Measurements from ENCODE around the gene PTPRE.
A peak's percentile ranks its signal among the peaks of the same experiment; 100 is the strongest.

PTPRE gene

DNA sequence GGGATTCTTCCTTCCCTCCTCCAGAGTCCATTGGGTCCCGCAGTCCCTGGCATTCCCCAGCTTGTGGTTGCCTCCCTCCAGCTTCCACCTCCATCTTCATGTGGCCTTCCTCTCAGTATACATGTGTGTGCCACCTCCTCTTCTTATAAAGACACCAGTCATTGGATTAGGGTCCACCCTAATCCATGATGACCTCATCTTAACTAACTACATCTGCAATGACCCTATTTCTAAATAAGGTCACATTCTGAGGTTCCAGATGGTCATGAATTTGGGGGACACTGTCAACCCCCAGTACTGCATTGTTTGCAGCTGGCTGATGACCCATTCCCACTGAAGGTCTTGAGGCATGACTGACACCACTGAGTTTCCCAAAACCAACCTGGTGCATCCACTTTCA, 99.0 kb downstream of the PTPRE start:
- DNase-seq = no peak

DNA sequence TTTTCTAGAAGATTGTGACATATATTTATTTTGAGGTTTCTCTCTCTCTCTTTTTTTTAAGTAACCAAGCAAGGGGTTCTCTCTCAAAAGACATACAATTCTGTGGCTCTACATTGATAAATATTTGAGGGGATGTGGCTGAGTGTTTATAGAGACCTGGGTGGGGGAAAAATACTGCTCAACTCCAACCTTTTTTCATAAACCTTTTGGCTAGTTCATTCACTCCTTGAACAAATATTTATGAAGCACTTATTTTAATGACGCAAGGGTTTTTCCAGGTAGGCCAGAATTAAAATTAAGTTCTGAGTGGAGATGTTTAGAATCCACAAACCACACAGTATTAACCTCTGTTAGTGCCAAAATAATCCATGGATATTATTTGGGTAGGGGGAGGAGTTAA, 100.2 kb downstream of the PTPRE start:
- DNase-seq = no peak

DNA sequence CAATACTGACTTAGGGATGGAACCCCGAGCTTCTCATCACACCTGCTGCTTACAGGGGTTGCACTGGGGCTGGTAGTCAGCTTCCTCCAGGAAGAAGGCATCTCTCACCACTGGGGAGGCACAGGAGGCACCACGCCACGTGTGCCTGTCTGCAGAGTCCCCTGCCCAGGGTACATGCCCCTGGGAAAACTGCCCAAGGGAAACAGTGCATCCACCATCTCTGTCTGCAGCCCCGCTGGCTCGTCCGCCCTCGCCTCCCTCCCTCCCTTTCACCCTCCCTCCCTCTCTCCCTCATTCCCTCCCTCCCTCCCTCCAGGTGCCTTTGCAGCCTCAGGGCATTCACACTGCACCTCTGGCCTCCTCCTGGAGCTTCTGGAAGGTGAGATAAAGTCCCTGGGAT, 101.1 kb downstream of the PTPRE start:
- no peak for DNase-seq

DNA sequence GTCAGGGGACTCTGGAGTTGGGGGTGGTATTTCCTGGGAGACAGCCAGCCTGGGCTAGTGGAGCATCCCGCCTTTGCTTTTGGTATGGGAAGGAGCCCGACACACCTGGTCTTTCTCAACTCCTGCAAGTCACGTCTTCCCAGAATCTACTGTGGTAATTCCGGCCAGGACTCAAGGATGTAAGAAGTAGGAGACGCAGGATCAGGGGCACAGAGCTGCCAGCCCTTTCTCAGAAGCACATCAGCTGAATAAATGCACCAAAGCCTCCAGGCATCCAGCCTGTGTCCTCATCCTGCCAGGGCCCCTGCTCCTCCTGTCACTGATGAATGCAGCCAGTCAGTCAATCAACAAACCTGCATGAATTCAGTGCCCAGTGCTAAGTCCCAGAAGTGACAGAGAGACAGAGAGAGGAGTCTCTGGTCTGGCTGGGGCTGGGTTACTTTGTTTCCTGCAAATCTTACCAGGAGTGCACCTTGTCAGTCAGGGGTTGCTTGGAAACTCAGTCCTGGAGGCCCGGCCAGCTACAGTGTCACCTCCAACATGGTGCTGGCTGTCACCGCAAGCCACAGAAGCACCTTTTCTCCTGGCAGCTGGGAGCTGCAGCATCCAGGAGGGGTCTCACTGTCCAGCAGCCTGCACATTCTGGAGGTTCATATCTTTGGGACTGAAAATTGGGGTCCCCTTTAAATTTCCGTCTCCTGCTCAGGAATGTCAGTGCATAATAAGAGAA, 101.8 kb downstream of the PTPRE start:
- DNase-seq = no peak

DNA sequence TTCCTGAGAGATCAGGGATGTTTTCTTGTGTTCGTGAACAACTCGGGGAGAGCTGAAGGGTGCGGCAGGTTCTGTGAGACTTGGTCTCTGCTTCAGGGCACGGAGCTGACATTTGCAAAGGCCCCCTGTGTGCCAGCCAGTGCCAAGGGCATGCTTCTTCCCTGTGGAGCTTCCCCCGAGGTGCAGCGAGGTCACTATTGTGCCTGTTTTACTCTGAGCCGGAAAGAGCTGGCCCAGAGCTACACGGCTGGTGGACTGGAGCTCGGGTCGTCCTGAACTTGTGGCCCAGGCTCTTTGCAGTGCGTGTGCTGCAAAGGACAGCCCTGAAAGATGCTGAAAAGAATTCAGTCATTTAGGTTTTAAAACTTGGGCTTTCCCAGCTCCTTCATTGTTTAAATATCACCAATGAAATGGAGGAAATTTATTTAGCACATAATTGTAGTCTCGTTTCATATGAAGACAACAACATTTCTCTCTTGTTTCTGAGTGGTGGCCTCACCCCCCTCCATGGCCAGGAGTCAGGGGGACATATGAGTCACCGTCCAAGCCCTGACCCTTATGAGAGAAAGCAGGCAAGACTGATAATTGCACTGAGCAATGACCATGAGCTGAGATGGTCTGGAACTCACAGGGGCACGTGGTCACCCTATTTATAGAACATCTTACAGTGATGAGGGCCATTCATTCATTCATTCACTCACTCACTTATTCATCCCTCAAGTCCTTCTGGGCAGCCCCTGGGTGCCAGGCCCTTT, 102.6 kb downstream of the PTPRE start:
- no peak for DNase-seq

DNA sequence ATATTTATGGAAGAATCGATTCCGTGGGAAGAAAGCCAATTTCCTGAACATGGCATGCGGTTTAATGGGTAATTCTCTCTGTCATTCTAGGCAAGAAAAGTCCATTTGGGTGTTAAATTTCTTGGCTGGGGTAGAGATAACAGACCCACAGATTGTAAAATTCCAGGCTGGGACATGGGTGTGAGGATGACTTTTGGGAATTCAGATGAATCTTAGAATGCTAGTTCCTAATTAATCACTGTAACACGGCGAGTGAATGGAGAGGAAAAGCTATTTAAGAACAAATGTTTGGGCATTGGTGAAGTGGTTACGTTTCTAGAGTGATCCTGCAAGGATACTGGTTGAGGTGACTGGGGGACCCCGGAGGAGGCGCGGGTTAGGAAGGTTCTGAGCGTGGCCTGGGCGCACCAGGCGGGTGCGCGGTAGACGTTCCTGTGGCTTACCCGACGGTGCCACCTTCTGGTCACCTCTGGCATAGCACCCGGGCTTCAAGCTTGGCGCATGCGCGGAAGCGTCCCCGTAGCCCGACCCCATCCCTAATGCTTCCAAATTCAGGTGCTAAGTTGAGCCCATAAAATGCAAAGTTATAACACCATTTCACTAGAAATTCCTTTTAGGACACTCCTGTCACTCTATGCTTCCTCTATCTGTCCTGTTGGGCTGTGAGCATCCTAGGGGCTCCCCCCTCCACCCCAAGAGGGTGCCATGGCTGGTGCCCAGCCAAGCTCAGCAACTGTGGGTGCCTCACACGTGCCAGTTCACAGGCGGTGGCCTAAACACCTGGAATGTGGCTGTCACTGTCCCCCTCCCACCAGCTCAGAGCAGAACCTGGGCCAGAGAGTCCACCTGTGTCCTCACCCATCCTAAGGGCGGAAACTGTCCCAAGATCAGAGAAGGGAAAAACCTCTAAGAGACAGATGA, 104.4 kb downstream of the PTPRE start:
- peak; percentile 88 for DNase-seq

DNA sequence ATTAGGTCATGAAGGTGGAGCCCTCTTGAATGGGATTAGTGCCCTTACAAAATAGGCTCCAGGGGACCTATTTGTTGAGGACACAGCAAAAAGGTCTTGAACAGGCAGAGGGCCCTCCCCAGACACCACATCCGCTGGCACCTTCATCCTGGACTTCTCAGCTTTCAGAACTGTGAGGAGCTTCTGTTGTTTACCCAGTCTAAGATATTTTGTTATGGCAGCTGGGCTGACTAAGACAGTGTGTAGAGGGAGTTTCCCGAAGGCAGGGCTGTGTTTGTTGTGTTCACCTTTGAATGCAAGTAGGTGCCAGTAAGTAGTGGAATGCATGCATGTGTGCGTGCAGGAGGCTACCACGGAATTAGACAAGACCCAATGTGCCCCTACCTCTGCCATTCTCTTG, 106.7 kb downstream of the PTPRE start:
- DNase-seq = no peak

DNA sequence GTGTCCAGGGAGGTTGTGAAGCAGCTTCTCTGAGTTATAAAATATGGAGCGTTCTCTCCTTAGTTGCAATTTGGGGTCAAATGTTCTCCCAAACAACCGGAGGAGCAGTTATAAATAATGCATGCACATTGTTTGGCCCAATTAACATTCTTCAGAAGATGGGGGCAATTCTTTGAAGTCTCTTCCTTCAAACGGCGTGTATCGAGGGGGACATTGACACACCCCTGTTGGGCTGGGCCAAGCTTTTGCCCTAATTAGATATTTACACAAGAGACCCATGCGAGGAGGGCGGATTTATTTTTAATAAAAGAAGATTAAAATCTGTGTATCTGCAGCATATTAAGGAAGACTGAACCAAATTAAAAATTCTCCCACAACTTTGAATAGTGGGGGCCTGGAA, 107.3 kb downstream of the PTPRE start:
- no peak for DNase-seq

DNA sequence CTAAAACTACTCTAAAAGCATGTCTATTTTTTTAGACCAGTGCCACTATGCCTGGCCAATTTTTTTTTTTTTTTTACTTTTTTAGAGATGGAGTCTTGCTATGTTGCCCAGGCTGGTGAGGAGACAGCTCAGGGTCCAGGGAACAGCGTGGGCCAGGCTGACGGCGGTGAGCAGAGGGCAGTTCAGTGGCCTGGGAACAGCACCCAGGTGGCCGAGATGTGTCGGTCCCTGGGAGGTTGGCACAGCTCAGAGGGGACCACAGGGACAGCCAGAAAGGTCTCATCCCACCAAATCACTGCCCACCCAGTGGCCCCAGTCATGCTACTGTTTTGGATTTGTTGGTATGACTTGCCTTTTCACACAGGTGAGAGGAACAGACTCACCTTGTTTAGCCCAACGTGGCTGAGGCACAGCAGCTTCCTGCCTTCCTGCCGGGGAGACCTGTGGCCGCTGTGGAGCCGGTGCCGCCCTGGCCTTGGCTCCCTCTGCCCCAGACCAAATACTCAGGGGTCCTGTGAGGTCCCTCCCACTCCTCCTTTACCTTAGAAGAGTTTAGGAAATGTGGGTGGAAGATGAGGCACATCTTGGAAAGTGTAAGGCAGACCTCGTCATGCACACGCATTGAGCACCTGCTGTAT, 109.6 kb downstream of the PTPRE start:
- DNase-seq = no peak

DNA sequence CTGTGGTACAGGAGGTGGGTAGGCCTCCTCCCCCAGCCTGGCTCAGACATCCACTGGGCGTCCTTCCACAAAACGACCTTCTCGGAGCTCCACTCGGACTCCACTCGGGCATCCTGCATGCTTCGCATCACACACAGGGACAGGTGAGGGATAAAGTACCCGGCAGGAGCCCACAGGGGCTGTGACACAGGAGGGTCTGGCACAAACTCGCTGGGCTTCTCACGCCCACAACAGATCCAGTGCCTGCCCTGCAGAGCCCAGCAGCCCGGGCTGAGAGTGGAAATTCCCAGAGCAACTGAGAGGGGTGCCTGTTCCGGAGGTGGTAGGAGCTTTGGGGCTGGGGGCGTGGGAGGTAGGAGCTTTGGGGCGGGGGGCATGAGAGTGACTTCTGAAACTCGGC, 110.9 kb downstream of the PTPRE start:
- no peak for DNase-seq

DNA sequence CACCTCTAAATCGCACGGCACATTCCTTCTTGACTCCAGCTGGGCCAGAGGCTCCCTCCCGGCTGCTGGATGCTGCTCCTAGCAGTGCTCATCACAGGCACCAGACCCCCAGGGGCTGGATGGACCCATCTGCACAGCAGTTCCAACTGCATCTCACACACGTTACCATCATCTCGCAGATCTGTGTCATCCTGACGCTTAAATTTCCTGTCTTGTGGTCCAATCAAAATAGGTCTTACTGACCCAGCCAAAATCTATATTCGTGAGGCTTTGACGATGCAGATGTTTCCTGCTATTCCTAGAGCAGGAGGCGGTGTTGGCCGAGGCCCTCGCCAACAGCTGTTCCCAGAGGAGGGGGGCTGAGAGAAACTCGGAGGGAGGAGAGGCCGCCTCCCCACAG, 111.3 kb downstream of the PTPRE start:
- DNase-seq = no peak

DNA sequence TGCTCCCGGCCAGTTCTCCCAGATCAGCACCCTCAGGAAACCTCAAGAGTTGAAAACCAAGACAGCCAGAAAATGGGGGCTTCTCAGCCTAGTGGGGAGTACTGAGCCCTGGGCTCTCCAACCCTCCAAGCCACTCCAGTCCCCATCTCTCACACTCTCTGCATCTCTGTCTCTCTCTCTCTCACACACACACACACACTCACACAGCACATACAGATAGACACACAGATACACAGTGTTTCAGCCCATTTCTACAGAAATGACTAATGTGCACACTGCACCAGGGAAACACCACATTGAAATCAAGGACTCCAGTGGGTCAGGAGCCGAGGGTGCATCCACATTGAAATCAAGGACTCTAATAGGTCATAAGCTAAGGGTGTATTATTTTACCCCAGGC, 111.8 kb downstream of the PTPRE start:
- no peak for DNase-seq

DNA sequence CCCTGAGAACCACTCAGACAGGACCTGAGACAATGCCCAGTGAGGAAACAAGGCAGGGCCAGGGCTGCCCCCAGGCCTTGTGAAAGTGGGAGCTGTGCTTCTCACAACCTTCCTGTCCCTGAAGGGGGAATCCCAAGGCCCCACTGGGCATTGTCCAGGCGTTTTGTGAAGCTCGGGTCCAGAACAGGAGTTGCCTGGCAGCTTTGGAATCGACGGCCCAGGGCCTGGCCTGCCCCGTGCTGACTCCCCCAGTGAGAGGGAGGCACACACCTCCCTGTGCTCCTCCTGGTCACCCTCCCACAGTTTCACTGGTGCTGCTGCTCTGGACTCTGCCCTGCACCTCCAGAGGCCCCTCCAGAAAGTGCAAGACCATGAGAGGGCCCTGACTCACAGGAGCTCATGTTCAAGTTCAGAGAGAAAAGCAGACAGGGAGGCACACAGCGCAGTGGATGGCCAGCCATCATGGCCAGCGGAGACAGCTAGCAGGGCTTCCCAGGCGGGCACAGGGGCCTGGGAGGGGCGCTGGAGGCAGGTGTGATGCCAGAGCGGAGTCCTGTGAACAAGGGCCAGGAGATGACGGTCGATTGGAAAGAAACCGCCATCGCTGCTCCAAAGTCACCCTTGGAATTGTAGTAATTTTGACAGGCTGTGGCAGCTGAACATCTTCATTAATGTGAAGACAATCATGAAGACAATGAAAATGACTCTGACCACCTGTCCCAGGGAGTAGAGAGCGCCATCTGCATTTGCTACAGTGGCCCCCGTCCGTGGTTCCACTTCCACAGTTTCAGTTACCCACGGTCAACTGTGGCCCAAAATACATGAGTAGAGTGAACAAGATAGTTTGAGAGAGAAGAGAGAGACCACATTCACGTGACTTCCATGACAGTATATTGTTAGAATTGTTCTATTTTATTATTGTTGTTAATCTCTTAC, 115.6 kb downstream of the PTPRE start:
- DNase-seq = no peak

DNA sequence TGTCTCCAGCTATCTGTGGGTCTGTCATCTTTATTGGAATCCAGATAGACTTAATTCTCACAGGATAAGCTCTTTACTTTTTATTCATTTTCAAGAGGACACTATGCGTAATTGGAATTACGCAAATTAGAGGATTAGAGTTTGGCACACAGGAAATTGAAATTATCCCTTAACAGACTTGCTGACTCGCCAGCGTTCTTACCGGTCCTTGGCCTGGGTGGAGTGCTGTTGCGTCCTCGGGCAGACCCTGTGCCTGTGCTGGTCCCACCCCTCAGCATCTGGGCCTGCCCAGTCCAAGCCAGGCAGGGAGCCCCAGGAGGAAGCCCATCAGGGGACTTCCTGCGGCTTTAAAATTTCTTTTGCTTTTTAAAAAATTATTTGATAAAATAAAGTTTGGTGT, 117.5 kb downstream of the PTPRE start:
- DNase-seq = no peak

DNA sequence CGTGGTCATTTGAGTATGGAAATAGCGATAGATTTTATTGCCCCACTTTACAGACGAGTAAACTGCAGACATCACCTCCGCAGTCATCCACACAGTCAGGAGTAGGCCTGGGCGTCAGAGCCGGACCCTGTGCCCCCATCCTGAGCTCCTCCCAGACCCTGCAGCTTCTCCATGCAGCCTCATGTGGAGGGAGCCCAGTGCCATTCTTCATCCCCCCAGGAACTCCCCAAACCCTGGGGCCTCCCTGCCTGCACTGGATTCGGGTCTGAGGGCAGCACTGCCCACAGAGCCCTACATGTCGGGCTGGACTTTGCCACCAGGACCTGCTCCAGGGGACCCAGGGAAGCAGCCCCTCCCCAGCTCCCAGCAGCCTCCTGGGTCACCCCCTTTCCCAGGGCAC, 118.5 kb downstream of the PTPRE start:
- DNase-seq = no peak

DNA sequence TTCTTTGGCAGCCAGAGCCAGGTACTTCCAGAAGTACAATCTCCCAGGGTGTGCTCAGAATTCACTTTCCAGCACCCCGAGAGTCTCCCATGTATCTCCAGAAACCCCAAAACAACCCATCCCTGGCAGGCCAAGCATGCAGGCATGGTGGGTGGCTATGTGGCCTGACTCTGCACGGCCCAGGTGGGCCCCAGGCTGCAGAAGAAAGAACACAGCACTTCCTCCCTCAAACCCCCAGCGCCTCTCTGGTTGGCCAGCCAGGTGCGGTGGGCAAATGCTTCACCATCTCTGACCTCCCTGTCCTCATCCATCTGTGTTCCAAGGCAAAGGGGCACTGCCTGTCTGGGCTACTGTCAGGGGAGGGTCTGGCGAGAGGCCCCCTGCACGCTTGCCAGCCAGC, 119.0 kb downstream of the PTPRE start:
- DNase-seq = no peak

DNA sequence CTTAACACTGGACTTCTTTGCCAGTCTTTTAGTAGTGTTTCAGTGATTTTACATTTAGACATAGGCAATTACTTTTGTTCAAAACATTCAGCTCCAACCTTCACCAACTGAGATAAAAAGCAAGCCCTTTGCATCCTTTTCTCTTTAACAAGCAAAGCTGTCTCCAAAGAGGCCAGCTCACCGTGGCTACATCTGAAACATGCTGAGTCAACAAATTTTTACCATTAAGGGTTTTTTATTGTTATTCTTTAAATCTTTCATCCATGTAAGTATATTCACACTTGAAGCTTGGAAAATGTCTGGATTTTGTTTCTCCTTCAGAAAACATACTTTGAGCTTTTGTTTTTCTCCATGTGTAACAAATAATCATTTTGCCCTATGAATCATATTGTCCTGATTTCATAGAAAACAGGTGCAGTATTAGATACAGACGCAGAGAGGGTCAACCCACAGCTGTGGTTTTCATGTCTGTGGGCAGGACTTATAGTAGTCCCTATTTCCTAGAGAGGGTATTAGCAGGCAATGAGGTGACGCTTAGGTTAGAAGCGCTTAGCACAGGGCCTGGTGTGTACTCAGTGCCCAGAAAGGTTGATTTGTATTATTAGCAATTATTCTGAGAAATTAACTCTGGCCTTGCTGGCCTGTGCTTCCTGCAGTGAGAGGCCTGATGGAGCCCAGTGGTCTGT, 119.9 kb downstream of the PTPRE start:
- no peak for DNase-seq

DNA sequence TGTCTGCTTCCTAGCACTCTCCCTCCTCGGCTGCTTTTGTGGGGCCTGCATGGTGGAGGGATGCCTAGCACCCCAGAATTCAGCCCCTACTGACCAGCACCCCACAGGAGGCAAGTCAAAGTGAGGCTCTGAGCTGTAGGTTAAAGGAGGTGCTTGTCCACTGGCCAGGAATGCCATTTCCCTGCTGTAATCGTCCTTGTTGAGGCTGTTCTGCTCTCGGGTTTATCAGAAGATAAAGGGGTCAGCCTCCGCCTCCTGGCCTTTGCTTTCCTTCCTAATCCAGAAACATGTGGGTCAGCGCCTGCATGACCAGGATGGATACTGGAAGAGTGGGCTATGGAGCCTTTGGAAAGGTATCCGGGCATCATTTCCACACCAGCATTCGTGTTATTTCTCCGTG, 120.4 kb downstream of the PTPRE start:
- no peak for DNase-seq

DNA sequence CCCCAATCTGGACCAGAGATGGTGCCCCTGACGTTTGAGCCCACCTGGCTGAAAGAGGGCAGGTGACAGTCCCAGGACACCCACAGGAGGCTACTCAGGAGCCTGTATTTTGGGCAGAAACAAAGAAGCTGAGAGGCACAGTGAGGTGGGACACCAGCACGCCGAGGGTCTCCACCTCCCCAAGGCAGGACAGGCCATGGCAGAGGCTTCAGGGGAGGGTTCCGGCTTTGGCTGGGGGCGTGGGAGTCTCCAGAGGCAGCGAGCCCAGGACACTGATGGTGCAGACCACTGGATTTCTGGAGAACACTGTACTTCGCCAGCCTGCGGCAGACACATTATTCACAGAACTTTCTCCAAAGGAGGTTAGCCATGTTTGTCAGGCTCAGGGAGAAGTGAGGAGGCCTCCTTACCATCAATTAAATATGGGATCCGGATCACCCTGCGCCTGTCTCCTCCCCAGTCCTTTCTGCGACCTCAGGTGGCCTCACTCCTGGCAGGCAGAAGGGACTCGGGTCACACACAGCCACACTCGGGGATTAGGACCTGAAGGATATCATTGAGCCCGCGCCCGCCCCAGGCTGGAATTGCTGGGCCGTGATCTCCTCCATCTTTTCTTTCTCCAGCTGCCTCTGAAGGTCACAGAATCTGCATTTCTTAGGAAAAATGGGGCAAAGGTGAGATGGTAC, 121.1 kb downstream of the PTPRE start:
- DNase-seq = no peak

DNA sequence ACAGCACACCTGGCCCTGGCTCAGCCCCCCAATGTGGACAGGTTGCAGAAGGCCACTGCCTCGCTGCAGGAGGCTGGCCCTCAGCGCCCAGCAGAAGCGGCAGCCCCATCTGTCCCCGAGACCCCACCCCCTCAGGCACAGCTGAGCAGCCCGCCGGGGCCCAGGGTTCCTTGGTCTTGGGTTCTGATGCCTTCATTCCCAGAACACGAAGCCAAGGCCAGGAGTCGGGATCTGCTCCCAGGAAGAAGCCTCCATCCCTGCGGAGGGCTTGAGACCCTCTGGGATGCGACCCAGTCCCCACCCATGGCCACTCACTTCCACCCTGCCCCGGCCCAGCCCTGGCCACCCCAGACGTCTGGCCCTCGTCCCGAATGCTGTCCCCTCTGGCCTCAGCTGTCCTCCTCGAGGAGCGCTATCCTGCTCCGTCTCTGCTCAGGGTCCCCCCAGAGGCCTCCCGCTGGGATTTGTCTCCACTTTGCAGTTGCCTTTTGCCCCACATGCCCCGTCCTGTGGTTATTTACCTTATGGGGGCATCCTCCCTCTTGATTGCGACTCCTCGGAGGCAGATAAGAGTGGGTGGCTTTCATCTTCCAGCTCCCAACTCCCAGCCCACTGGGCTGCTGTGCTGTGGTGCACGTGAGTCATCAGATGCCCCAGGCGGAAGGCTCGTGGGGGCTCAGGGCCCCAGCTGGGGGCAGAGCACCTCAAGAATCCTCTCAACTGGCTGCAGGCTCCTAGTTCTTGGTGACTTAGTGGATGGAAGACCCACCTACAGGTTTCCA, 121.8 kb downstream of the PTPRE start:
- DNase-seq = no peak

Measured in suppressor macrophage treated with lipopolysaccharide for 4 hours (primary cell).